Stimulated activated CD4-positive, alpha-beta T cell treated with anti-CD3 and anti-CD28 coated beads, Interleukin-15, amount 100 ng/mL, for 24 hours (primary cell): ENCODE results near the gene EML3.
"Not testable (repeated sequence)": the region's sequence is repeated elsewhere in the genome, so short reads cannot be mapped to it uniquely, and the experiment has no call there.

Experiments used
- DNase-seq: peaks from one replicate; pipeline ENCODE4 v3.0.0-alpha.2; 2020

EML3 gene

GRCh38 chr11:62621027-62621566 lies 8.5 kb upstream of the EML3 start:
- DNase-seq, result no peak

- DNase-seq, result not testable (repeated sequence)
Observed at GRCh38 chr11:62616957-62617356, 4.4 kb upstream of the EML3 start.

GRCh38 chr11:62615521-62615920 lies 2.9 kb upstream of the EML3 start:
- DNase-seq, result no peak

- peak; percentile 75 for DNase-seq
Observed at GRCh38 chr11:62614275-62614674, 1.7 kb upstream of the EML3 start.

- no peak for DNase-seq
Observed at GRCh38 chr11:62613291-62613778, 760 bp upstream of the EML3 start.

GRCh38 chr11:62611705-62612365 lies 740 bp downstream of the EML3 start:
- DNase-seq, result peak; percentile 66

- DNase-seq, result no peak
Observed at GRCh38 chr11:62610814-62611704, 1.5 kb downstream of the EML3 start.

- no peak for DNase-seq
Observed at GRCh38 chr11:62610403-62610802, 2.2 kb downstream of the EML3 start.

- DNase-seq, result no peak
Observed at GRCh38 chr11:62608776-62609175, 3.8 kb downstream of the EML3 start.

GRCh38 chr11:62607714-62608113 lies 4.9 kb downstream of the EML3 start:
- DNase-seq, result no peak

GRCh38 chr11:62605902-62606301 lies 6.7 kb downstream of the EML3 start:
- DNase-seq, result no peak

- no peak for DNase-seq
Observed at GRCh38 chr11:62605467-62605866, 7.1 kb downstream of the EML3 start.

- no peak for DNase-seq
Observed at GRCh38 chr11:62604460-62605120, 8.0 kb downstream of the EML3 start.

- no peak for DNase-seq
Observed at GRCh38 chr11:62603776-62604299, 8.7 kb downstream of the EML3 start.

- no peak for DNase-seq
Observed at GRCh38 chr11:62603072-62603408, 9.5 kb downstream of the EML3 start.

- DNase-seq, result peak; percentile 61
Observed at GRCh38 chr11:62602141-62603071, 10.2 kb downstream of the EML3 start.

- DNase-seq, result peak; percentile 99
Observed at GRCh38 chr11:62601372-62602140, 11.0 kb downstream of the EML3 start, which contains the start of gene MTA2. Gene MTA2 (minus strand): TSS chr11:62601865. CDS start chr11:62601450, 415 bp downstream.

GRCh38 chr11:62601122-62601371 lies 11.5 kb downstream of the EML3 start:
- peak; percentile 72 for DNase-seq

- no peak for DNase-seq
Observed at GRCh38 chr11:62600367-62601121, 12.0 kb downstream of the EML3 start.

- DNase-seq, result peak; percentile 33
Observed at GRCh38 chr11:62599901-62600300, 12.7 kb downstream of the EML3 start.
